ENCODE measurements around the gene ZNF879.

The ZNF879 gene

GRCh38 chr5:178992291-178992895 lies 31.2 kb upstream of the ZNF879 start:
- Mint-ChIP-seq H3K4me3 (peak overlapping the region in 2 of 3 experiments; percentile 25 to 36), H3K27me3 (ENCODE audit: low read depth) (peaks cover 64% of the 10 kb centered on the region), H3K4me1 (peaks cover 6% of the 10 kb centered on the region), H3K27ac (no peak overlapping the region), H3K9me3 (peaks cover 24% of the 10 kb centered on the region), H3K36me3 (ENCODE audit: low read depth) (peaks cover 4% of the 10 kb centered on the region)
- TF ChIP-seq CTCF (IDR thresholded peaks at IDR 0.05; ENCODE audit: unreplicated experiment in 3 of 3) = no peak

- Mint-ChIP-seq H3K27me3 (ENCODE audit: low read depth) (peaks cover 65% of the 10 kb centered on the region), H3K36me3 (ENCODE audit: low read depth) (no peaks in the 10 kb centered on the region), H3K27ac (no peak overlapping the region), H3K4me3 (peak overlapping the region in 2 of 3 experiments; percentile 37 to 47), H3K9me3 (peaks cover 18% of the 10 kb centered on the region), H3K4me1 (peaks cover 6% of the 10 kb centered on the region)
- no peak for TF ChIP-seq CTCF (IDR thresholded peaks at IDR 0.05; ENCODE audit: unreplicated experiment in 3 of 3)
Observed at GRCh38 chr5:178993236-178993765, 30.3 kb upstream of the ZNF879 start.

GRCh38 chr5:178993955-178994579 lies 29.5 kb upstream of the ZNF879 start:
- Mint-ChIP-seq H3K27ac (no peak overlapping the region), H3K9me3 (peaks cover 18% of the 10 kb centered on the region), H3K27me3 (ENCODE audit: low read depth) (peaks cover 73% of the 10 kb centered on the region), H3K36me3 (ENCODE audit: low read depth) (no peaks in the 10 kb centered on the region), H3K4me1 (peaks cover 6% of the 10 kb centered on the region), H3K4me3 (peak overlapping the region in 2 of 3 experiments; percentile 17 to 28)
- TF ChIP-seq CTCF (IDR thresholded peaks at IDR 0.05; ENCODE audit: unreplicated experiment in 3 of 3) = no peak

GRCh38 chr5:178994580-178995340 lies 28.8 kb upstream of the ZNF879 start, which contains the start of gene GRM6:
Gene GRM6 (minus strand): TSS chr5:178995320. CDS start chr5:178994944, 376 bp downstream.
- H3K4me3 Mint-ChIP-seq = peak within 1 kb of the TSS; percentile 48 to 75 (median 75)

GRCh38 chr5:178995341-178995690 lies 28.3 kb upstream of the ZNF879 start:
- peak overlapping the region; percentile 48 to 75 (median 75) for H3K4me3 Mint-ChIP-seq
- H3K27me3 Mint-ChIP-seq (ENCODE audit: low read depth) = peaks cover 70% of the 10 kb centered on the region
- no peak overlapping the region for H3K27ac Mint-ChIP-seq
- H3K36me3 Mint-ChIP-seq (ENCODE audit: low read depth) = no peaks in the 10 kb centered on the region
- peaks cover 8% of the 10 kb centered on the region for H3K9me3 Mint-ChIP-seq
- no peak for TF ChIP-seq CTCF (IDR thresholded peaks at IDR 0.05; ENCODE audit: unreplicated experiment in 3 of 3)
- H3K4me1 Mint-ChIP-seq = peaks cover 6% of the 10 kb centered on the region

More at GRCh38 chr5:178994580-178995340, 28.8 kb upstream of the ZNF879 start, which contains the start of gene GRM6:
- TF ChIP-seq CTCF (IDR thresholded peaks at IDR 0.05; ENCODE audit: unreplicated experiment in 3 of 3) = no peak
- Mint-ChIP-seq H3K4me1 (peaks cover 6% of the 10 kb centered on the region), H3K9me3 (peaks cover 12% of the 10 kb centered on the region), H3K27me3 (ENCODE audit: low read depth) (peaks cover 73% of the 10 kb centered on the region), H3K36me3 (ENCODE audit: low read depth) (no peaks in the 10 kb centered on the region), H3K27ac (no peak within 1 kb of the TSS)
